GM12878 (cell line): Measurements from ENCODE around the gene IQGAP1. TPM values are rescaled to one million over a fixed set of nuclear protein-coding genes. Genes with fewer than 3 reads are reported as not detected.

Experiments used
- ATAC-seq: fragments of 200-7000 bp; cut with Tn5 transposase; 3 replicates; pipeline ENCODE4 v1.9.1; 2020; ENCODE audit warnings: mild to moderate bottlenecking, moderate library complexity
- BruUV-seq: library from RNA; stranded (reverse); fragments of 400-500 nt; replicated peaks from 2 replicates; lab custom pipeline; 2021; lab: Mats Ljungman, UMichigan
- CTCF ChIA-PET: fragments of 300-600 bp; sonication (Branson Sonifier 250); formaldehyde crosslinking; extraction: SDS; loops from one replicate; lab custom pipeline; 2021; ENCODE audit warnings: inconsistent platforms; lab: Yijun Ruan, JAX
- POLR2A ChIA-PET: fragments of 350-600 bp; formaldehyde crosslinking; extraction: SDS; loops from one replicate; lab custom pipeline; 2021; ENCODE audit warnings: inconsistent platforms; lab: Charles Lee
- RAD21 ChIA-PET: fragments of 300-600 bp; sonication (Branson Sonifier 250); formaldehyde crosslinking; loops from one replicate; lab custom pipeline; 2023; ENCODE audit warnings: antibody characterized with exemption; ENCODE audit not compliant: unreplicated experiment; lab: Charles Lee
- SMC1A ChIA-PET: fragments of 300-600 bp; sonication (Branson Sonifier 250); formaldehyde crosslinking; loops from one replicate; lab custom pipeline; 2023; ENCODE audit not compliant: unreplicated experiment, uncharacterized antibody; lab: Charles Lee
- DNase-seq: peaks from one replicate; pipeline ENCODE4 v3.0.0-alpha.2; 2011; ENCODE audit warnings: low read depth, low spot score
- FAIRE-seq: peaks from 3 replicates; lab custom pipeline; 2011; peaks lifted over from hg19 to GRCh38; lab: Jason Lieb, UNC
- H2AFZ ChIP-seq: 2 replicates; pipeline ENCODE4 v1.6.0; 2011; ENCODE audit warnings: low read depth, low read length, control low read depth; ENCODE audit not compliant: control insufficient read depth
- H3K27ac ChIP-seq: 2 replicates; pipeline ENCODE4 v1.5.1; 2011; ENCODE audit warnings: control low read depth; ENCODE audit not compliant: control insufficient read depth, insufficient read depth
- H3K27me3 ChIP-seq, 2 experiments: replicated peaks in 1 of 2; 2 replicates each; pipeline versions ENCODE4 v1.6.0 to v1.6.1; 2011; ENCODE audit warnings: low read length in 1 of 2; ENCODE audit not compliant: control insufficient read depth in 2 of 2, insufficient read depth in 2 of 2
- H3K36me3 ChIP-seq, 2 experiments: 2 replicates each; pipeline ENCODE4 v1.5.1; 2011; ENCODE audit warnings: low read length in 1 of 2; ENCODE audit not compliant: control insufficient read depth in 2 of 2, insufficient read depth in 2 of 2
- H3K4me1 ChIP-seq: 2 replicates; pipeline ENCODE4 v1.6.1; 2011; ENCODE audit warnings: mild to moderate bottlenecking, low read length, moderate library complexity, mixed read lengths; ENCODE audit not compliant: control insufficient read depth, insufficient read depth
- H3K4me2 ChIP-seq: 2 replicates; pipeline ENCODE4 v1.6.0; 2011; ENCODE audit warnings: control low read depth; ENCODE audit not compliant: control insufficient read depth, insufficient read depth
- H3K4me3 ChIP-seq: fragments of 200-600 bp; sonication (generic); 2 replicates; pipeline ENCODE4 v1.5.1; 2016
- H3K79me2 ChIP-seq: 2 replicates; pipeline ENCODE4 v1.6.0; 2011; ENCODE audit warnings: low read length; ENCODE audit not compliant: control insufficient read depth, insufficient read depth
- H3K9ac ChIP-seq: 2 replicates; pipeline ENCODE4 v1.8.0; 2011; ENCODE audit warnings: low read length, control low read depth, mixed read lengths; ENCODE audit not compliant: control insufficient read depth, insufficient read depth
- H3K9me3 ChIP-seq: replicated peaks from 3 replicates; pipeline ENCODE4 v1.5.1; 2011; ENCODE audit warnings: mild to moderate bottlenecking, low read length; ENCODE audit not compliant: control insufficient read depth, insufficient read depth
- H4K20me1 ChIP-seq: 2 replicates; pipeline ENCODE4 v1.6.0; 2011; ENCODE audit not compliant: control insufficient read depth, insufficient read depth
- BCL3 ChIP-seq: IDR thresholded peaks from 2 replicates; pipeline ENCODE4 v1.6.1; 2011; ENCODE audit warnings: borderline replicate concordance, low read depth, mild to moderate bottlenecking, moderate library complexity, low read length; ENCODE audit not compliant: insufficient read depth, poor library complexity, severe bottlenecking
- CBX3 ChIP-seq: fragments of 200-600 bp; sonication (generic); IDR thresholded peaks from 2 replicates; pipeline ENCODE4 v1.6.1; 2016; ENCODE audit warnings: low read depth, borderline replicate concordance
- CTCF ChIP-seq, 3 experiments: IDR thresholded peaks in 2 of 3; conservative IDR thresholded peaks in 1 of 3; 2 replicates each; pipeline ENCODE4 v1.5.1; 2011; ENCODE audit warnings: low read depth in 3 of 3, low read length in 3 of 3, mild to moderate bottlenecking in 3 of 3, control low read depth in 2 of 3, moderate library complexity in 2 of 3, inconsistent platforms in 1 of 3, mixed read lengths in 1 of 3; ENCODE audit not compliant: control insufficient read depth in 2 of 3, insufficient read depth in 1 of 3; ENCODE audit errors: extremely low read depth in 1 of 3
- CUX1 ChIP-seq: IDR thresholded peaks from 2 replicates; pipeline ENCODE4 v1.6.1; 2012; ENCODE audit warnings: improper control_type of control experiment, low read depth, low read length; ENCODE audit not compliant: insufficient replicate concordance
- ESRRA ChIP-seq: IDR thresholded peaks from 2 replicates; pipeline ENCODE4 v1.6.1; 2012; ENCODE audit warnings: mild to moderate bottlenecking, low read length, improper control_type of control experiment
- ETV6 ChIP-seq, 2 experiments: fragments of 450-650 bp in 1 of 2; IDR thresholded peaks in 1 of 2; conservative IDR thresholded peaks in 1 of 2; 2 replicates each; pipeline ENCODE4 v1.6.1; 2014; ENCODE audit warnings: antibody characterized with exemption in 1 of 2, borderline replicate concordance in 1 of 2, low read depth in 1 of 2, mild to moderate bottlenecking in 1 of 2, moderate library complexity in 1 of 2
- HDAC6 ChIP-seq: fragments of 200-600 bp; sonication (generic); IDR thresholded peaks from one replicate; pipeline ENCODE4 v1.8.0; 2017; ENCODE audit warnings: antibody characterized with exemption; ENCODE audit not compliant: unreplicated experiment
- MTA3 ChIP-seq: IDR thresholded peaks from 2 replicates; pipeline ENCODE4 v1.6.1; 2012; ENCODE audit warnings: low read length, inconsistent platforms, borderline replicate concordance
- NBN ChIP-seq: fragments of 450-650 bp; IDR thresholded peaks from 2 replicates; pipeline ENCODE4 v1.6.1; 2016
- ZNF24 ChIP-seq: fragments of 450-650 bp; IDR thresholded peaks from 2 replicates; pipeline ENCODE4 v1.6.1; 2017; ENCODE audit warnings: antibody characterized with exemption, mild to moderate bottlenecking
- ZSCAN29 ChIP-seq: fragments of 450-650 bp; IDR thresholded peaks from 2 replicates; pipeline ENCODE4 v1.6.1; 2017; ENCODE audit warnings: mild to moderate bottlenecking, moderate library complexity
- WGBS: methylation state at CpG from one replicate; pipeline ENCODE4 v1.1.6; 2016; ENCODE audit warnings: low lambda C conversion rate; ENCODE audit not compliant: insufficient replicate concordance, insufficient coverage; ENCODE audit errors: missing lambda C conversion rate; 5-methylcytosine and 5-hydroxymethylcytosine counted together
- in situ Hi-C: fragments of 300-500 bp; cut with MboI; formaldehyde crosslinking; loops from 9 replicates; pipeline ENCODE4 v1.14.3; 2018; ENCODE audit warnings: mixed read lengths
- intact Hi-C: fragments of 100-400 bp; cut with micrococcal nuclease; formaldehyde crosslinking; loops from one replicate; pipeline ENCODE4 v1.14.2; 2022; ENCODE audit not compliant: unreplicated experiment
- polyA plus RNA-seq, 11 experiments: library from polyadenylated mRNA; depleted of rRNA in 4 of 11; unstranded in 6 of 11; stranded (reverse) in 5 of 11; fragments of >200 nt; fragmentation: Nextera tagmentation in 4 of 11; fragmentation: Illumina TruSeq in 1 of 11; extraction: Ambion mirVana in 4 of 11; extraction: Trizol in 1 of 11; gene quantifications; 1 replicate in 1 of 11; 2 replicates in 10 of 11; pipeline versions ENCODE4 v1.2.1 to v1.2.3, GENCODE V29; 2011 to 2016; ENCODE audit warnings: inconsistent platforms in 2 of 11, missing spikeins in 2 of 11, low read depth in 1 of 11
- total RNA-seq, 4 experiments: library from RNA; depleted of rRNA in 3 of 4; stranded (reverse); fragments of >200 nt in 3 of 4; fragmentation: Illumina TruSeq in 1 of 4; extraction: Trizol in 1 of 4; gene quantifications; 2 replicates each; pipeline versions ENCODE4 v1.2.1 to v1.2.3, GENCODE V29; 2013 to 2021
- TF ChIP-seq, protein P1 (sequence below): fragments of 450-650 bp; IDR thresholded peaks from 2 replicates; pipeline ENCODE4 v1.6.1; 2014; ENCODE audit warnings: mild to moderate bottlenecking

The IQGAP1 gene
- total and polyA plus RNA-seq, 10 of the 15 experiments (the other 5 are each of a cell fraction or from before 2014, with no cell fraction given) = 65.2 to 250 (median 112) TPM

GRCh38 chr15:90512981-90513380, 124.9 kb downstream of the IQGAP1 start (continued):
- no peak for TF ChIP-seq CUX1
- TF ChIP-seq CBX3 = no peak
- no peak for TF ChIP-seq ESRRA
- TF ChIP-seq ZNF24 = no peak
- TF ChIP-seq ZSCAN29 = no peak

DNA sequence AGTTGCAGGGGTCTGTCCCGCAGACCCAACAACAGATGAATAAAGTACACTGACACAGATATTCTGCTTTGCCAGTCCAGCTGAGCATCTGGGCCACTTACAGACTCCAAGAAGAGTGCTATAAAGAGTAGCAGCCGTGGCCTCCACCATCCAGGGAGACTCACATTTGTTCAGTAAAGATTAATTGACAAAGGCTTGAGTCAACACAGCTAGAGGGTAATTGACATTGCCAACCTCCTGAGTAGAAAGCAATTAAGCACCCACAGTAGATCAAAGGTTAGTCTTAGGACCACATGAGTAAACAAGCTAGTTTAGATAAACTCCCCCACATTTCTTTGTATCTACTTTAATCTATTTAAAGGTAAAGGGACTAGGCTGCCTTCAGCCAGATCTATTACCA, 125.4 kb downstream of the IQGAP1 start:
- RAD21 ChIA-PET = no interaction called here
- WGBS = 93% methylated on average over 2 of the region's 2 CpGs
- intact Hi-C loops = no loop called here
- TF ChIP-seq, protein P1, sequence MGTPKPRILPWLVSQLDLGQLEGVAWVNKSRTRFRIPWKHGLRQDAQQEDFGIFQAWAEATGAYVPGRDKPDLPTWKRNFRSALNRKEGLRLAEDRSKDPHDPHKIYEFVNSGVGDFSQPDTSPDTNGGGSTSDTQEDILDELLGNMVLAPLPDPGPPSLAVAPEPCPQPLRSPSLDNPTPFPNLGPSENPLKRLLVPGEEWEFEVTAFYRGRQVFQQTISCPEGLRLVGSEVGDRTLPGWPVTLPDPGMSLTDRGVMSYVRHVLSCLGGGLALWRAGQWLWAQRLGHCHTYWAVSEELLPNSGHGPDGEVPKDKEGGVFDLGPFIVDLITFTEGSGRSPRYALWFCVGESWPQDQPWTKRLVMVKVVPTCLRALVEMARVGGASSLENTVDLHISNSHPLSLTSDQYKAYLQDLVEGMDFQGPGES = no peak
- TF ChIP-seq NBN (no peak), CTCF (IDR thresholded peaks at IDR 0.05 in 2 of 3, conservative IDR thresholded peaks at IDR 0.05 in 1 of 3; ENCODE audit: control insufficient read depth in 2 of 3, extremely low read depth in 1 of 3, insufficient read depth in 1 of 3, low read depth in 3 of 3, low read length in 3 of 3) (no peak), HDAC6 (no peak), BCL3 (no peak), ETV6 (conservative IDR thresholded peaks at IDR 0.05 in 1 of 2, IDR thresholded peaks at IDR 0.05 in 1 of 2; ENCODE audit: borderline replicate concordance in 1 of 2, low read depth in 1 of 2) (no peak), MTA3 (no peak)

More for the DNA sequence above, 125.4 kb downstream of the IQGAP1 start:
- no peak overlapping the region for H3K4me2 ChIP-seq
- ChIA-PET CTCF (interaction anchor here (0.7 to 3.0 kb wide), 6 partner anchors 9 to 193 kb away, joined by 3 to 8 read pairs (median 3); no protein-coding TSS in a partner anchor), POLR2A (interaction anchor here (1.3 kb wide), 1 partner anchor 11 kb away, joined by 4 read pairs; no protein-coding TSS in a partner anchor), SMC1A (interaction anchor here (1.5 to 1.7 kb wide), 2 partner anchors 134 to 193 kb away, joined by 4 to 5 read pairs; no protein-coding TSS in a partner anchor)
- FAIRE-seq (no peak), DNase-seq (no peak), ATAC-seq (no peak)
- H3K27ac ChIP-seq = no peak overlapping the region
- H3K79me2 ChIP-seq = no peaks in the 10 kb centered on the region
- H3K4me1 ChIP-seq = no peaks in the 10 kb centered on the region
- no peaks in the 10 kb centered on the region for H3K27me3 ChIP-seq
- H3K9ac ChIP-seq = no peak overlapping the region
- H3K36me3 ChIP-seq = no peaks in the 10 kb centered on the region
- no peaks in the 10 kb centered on the region for H4K20me1 ChIP-seq
- H3K4me3 ChIP-seq = no peak overlapping the region
- in situ Hi-C loops = no loop called here
- H3K9me3 ChIP-seq = no peaks in the 10 kb centered on the region
- no peak overlapping the region for H2AFZ ChIP-seq
- BruUV-seq = no TSS peak
